Ovary (tissue), 9 donors: ENCODE results near the gene TNIK. TPM values are rescaled to one million over a fixed set of nuclear protein-coding genes. Genes with fewer than 3 reads are reported as not detected.

Experiments used
- DNase-seq, 5 donors: peaks; one replicate each; pipeline ENCODE4 v3.0.0-alpha.2; 2019 to 2020
- H3K27ac ChIP-seq, 2 donors: fragments of 200-600 bp; one replicate each; pipeline versions ENCODE4 v1.5.1 to v1.8.0; 2019 to 2022
- H3K27me3 ChIP-seq: fragments of 200-600 bp; one replicate; pipeline ENCODE4 v1.8.0; 2022
- H3K36me3 ChIP-seq: fragments of 200-600 bp; sonication (generic); one replicate; pipeline ENCODE4 v1.5.1; 2019
- H3K4me1 ChIP-seq: one replicate; pipeline ENCODE4 v1.8.1; 2013; ENCODE audit warnings: mild to moderate bottlenecking, moderate library complexity; ENCODE audit not compliant: insufficient read depth
- H3K4me3 ChIP-seq: fragments of 200-600 bp; sonication (generic); one replicate; pipeline ENCODE4 v1.5.1; 2017
- H3K9me3 ChIP-seq, 2 donors: fragments of 200-600 bp in 1 of 2; sonication (generic) in 1 of 2; one replicate each; pipeline versions ENCODE4 v1.5.1 to v1.8.1; 2013 to 2019; ENCODE audit warnings: mild to moderate bottlenecking in 1 of 2, moderate library complexity in 1 of 2
- CTCF ChIP-seq, 3 donors: fragments of 450-650 bp in 2 of 3; fragments of 200-600 bp in 1 of 3; IDR thresholded peaks; one replicate each; pipeline versions ENCODE4 v1.5.1 to v1.8.0; 2016 to 2022; ENCODE audit warnings: antibody characterized with exemption in 3 of 3, mild to moderate bottlenecking in 1 of 3
- EP300 ChIP-seq: sonication (generic); formaldehyde crosslinking; IDR thresholded peaks from one replicate; pipeline ENCODE4 v1.6.1; 2017; ENCODE audit warnings: antibody characterized with exemption
- POLR2A ChIP-seq: fragments of 450-650 bp; IDR thresholded peaks from one replicate; pipeline ENCODE4 v1.6.1; 2017; ENCODE audit warnings: antibody characterized with exemption, mild to moderate bottlenecking, moderate library complexity
- WGBS, 3 donors: extraction: QIAGEN DNeasy Blood & Tissue Kit in 1 of 3; methylation state at CpG; one replicate each; pipeline versions ENCODE4 v1.1.5 to v1.1.7; 2013 to 2017; 5-methylcytosine and 5-hydroxymethylcytosine counted together
- intact Hi-C, 4 donors: fragments of 100-400 bp; cut with DNase I; formaldehyde crosslinking; loops; one replicate each; pipeline versions ENCODE4 v1.11.0 to v1.15.1; 2022 to 2023
- polyA plus RNA-seq, 2 donors: library from polyadenylated mRNA; stranded (reverse); fragments of 200-250 nt in 1 of 2; fragments of 350-450 nt in 1 of 2; fragmentation: Illumina TruSeq in 1 of 2; extraction: RNeasy Lipid Tissue Mini Kit (QIAGEN cat#74804) in 1 of 2; gene quantifications; one replicate each; pipeline ENCODE4 v1.2.3, GENCODE V29; 2013 to 2014
- total RNA-seq, 7 donors: library from RNA; depleted of rRNA in 2 of 7; stranded (reverse); fragments of >200 nt in 2 of 7; fragmentation: NEBNext Ultra II Directional in 3 of 7; extraction: Animal tissue kit (Norgen Biotek cat#: 25700) in 3 of 7; gene quantifications; one replicate each; pipeline versions ENCODE4 v1.1.0 to v1.2.4, GENCODE V29; 2016 to 2023
- donor health status: DM: no; HTN: no; CAD: no; lungs with moderate emphysema.
- donor health status: DM: no; HTN: no; CAD: no.
- donor health status: Bipolar disorder and iron deficiency.
- donor health status: DM: yes; HTN: yes; CAD: no.
- donor health status: DM: no; HTN: no; CAD: no.
- donor health status: DM: yes; HTN: yes; CAD: no.

The TNIK gene
- total and polyA plus RNA-seq, 9 donors: 1.1 to 9.5 (median 4.5) TPM

- intact Hi-C loops: no loop called here
- Histone ChIP-seq H3K4me3 (no peak overlapping the region), H3K4me1 (peaks cover 2% of the 10 kb centered on the region), H3K9me3 (no peaks in the 10 kb centered on the region), H3K27ac (no peak overlapping the region), H3K36me3 (no peaks in the 10 kb centered on the region), H3K27me3 (no peaks in the 10 kb centered on the region)
- no peak for DNase-seq
- WGBS, 3 donors: 86 to 96% (median 95%) methylated on average over 6 of the region's 6 CpGs
- TF ChIP-seq POLR2A: no peak
- TF ChIP-seq CTCF (IDR thresholded peaks at IDR 0.05): no peak
- TF ChIP-seq EP300: no peak
Observed at GRCh38 chr3:171264758-171265157, 195.4 kb downstream of the TNIK start.

- no peak for DNase-seq
- Histone ChIP-seq H3K4me1 (peaks cover 2% of the 10 kb centered on the region), H3K4me3 (no peak overlapping the region), H3K27me3 (no peaks in the 10 kb centered on the region), H3K27ac (no peak overlapping the region), H3K9me3 (no peaks in the 10 kb centered on the region), H3K36me3 (no peaks in the 10 kb centered on the region)
- 74 to 76% (median 75%) methylated on average over 1 of the region's 1 CpG for WGBS, 3 donors
- TF ChIP-seq POLR2A (no peak), EP300 (no peak), CTCF (IDR thresholded peaks at IDR 0.05) (no peak)
- intact Hi-C loops: no loop called here
Observed at GRCh38 chr3:171262431-171262830, 197.8 kb downstream of the TNIK start.

- Histone ChIP-seq H3K4me3 (no peak overlapping the region), H3K9me3 (no peaks in the 10 kb centered on the region), H3K36me3 (no peaks in the 10 kb centered on the region), H3K27me3 (no peaks in the 10 kb centered on the region), H3K27ac (no peak overlapping the region), H3K4me1 (peaks cover 2% of the 10 kb centered on the region)
- 83 to 89% (median 87%) methylated on average over 3 of the region's 3 CpGs for WGBS, 3 donors
- intact Hi-C loops: no loop called here
- DNase-seq: no peak
- TF ChIP-seq POLR2A: no peak
- no peak for TF ChIP-seq CTCF (IDR thresholded peaks at IDR 0.05)
- TF ChIP-seq EP300: no peak
Observed at GRCh38 chr3:171261487-171261886, 198.7 kb downstream of the TNIK start.

- Histone ChIP-seq H3K4me3 (no peak overlapping the region), H3K4me1 (peaks cover 2% of the 10 kb centered on the region), H3K36me3 (no peaks in the 10 kb centered on the region), H3K9me3 (no peaks in the 10 kb centered on the region), H3K27ac (no peak overlapping the region), H3K27me3 (no peaks in the 10 kb centered on the region)
- DNase-seq: no peak
- TF ChIP-seq POLR2A (no peak), CTCF (IDR thresholded peaks at IDR 0.05) (no peak), EP300 (no peak)
- WGBS, 3 donors: 19 to 50% (median 28%) methylated on average over 3 of the region's 3 CpGs
- intact Hi-C loops: no loop called here
Observed at GRCh38 chr3:171260899-171261298, 199.3 kb downstream of the TNIK start.

- DNase-seq: no peak
- Histone ChIP-seq H3K9me3 (no peaks in the 10 kb centered on the region), H3K4me3 (no peak overlapping the region), H3K27ac (no peak overlapping the region), H3K36me3 (no peaks in the 10 kb centered on the region), H3K27me3 (no peaks in the 10 kb centered on the region), H3K4me1 (peaks cover 2% of the 10 kb centered on the region)
- intact Hi-C loops: no loop called here
- TF ChIP-seq EP300: no peak
- no peak for TF ChIP-seq POLR2A
- TF ChIP-seq CTCF (IDR thresholded peaks at IDR 0.05): no peak
- 63 to 100% (median 85%) methylated on average over 1 of the region's 1 CpG for WGBS, 3 donors
Observed at GRCh38 chr3:171260466-171260865, 199.7 kb downstream of the TNIK start.
